ENCODE results near the gene RPS6KA5. TPM values are rescaled to one million over a fixed set of nuclear protein-coding genes. Genes with fewer than 3 reads are reported as not detected.

The RPS6KA5 gene
- total and polyA plus RNA-seq, 2 donors (not counting 1 experiment from before 2014, with no cell fraction given), result 6.0 to 34.6 TPM

DNA sequence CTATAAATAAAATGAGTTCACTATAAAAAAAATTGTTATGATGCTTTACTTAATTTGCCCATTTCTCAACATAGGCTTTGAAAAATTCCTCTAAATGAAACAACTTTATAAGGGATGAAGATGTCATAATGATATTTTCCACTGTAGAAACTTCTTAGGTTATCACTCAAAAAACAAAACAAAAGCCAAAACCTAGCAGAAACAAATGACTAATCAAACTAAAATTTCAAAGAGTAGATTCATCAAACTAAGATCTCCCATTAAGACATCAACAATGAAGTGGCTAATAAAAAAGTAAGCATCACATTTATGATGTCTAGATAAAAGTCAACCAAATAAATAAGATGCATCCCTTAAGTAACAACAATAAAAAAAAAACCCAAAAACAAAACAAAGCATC lies 207.3 kb downstream of the RPS6KA5 start:
- Mint-ChIP-seq H3K27me3 (no peaks in the 10 kb centered on the region), H3K4me1 (peaks cover 8% of the 10 kb centered on the region), H3K4me3 (no peak overlapping the region), H3K9me3 (ENCODE audit: insufficient read depth) (no peaks in the 10 kb centered on the region), H3K27ac (no peak overlapping the region)
- TF ChIP-seq, protein P1, sequence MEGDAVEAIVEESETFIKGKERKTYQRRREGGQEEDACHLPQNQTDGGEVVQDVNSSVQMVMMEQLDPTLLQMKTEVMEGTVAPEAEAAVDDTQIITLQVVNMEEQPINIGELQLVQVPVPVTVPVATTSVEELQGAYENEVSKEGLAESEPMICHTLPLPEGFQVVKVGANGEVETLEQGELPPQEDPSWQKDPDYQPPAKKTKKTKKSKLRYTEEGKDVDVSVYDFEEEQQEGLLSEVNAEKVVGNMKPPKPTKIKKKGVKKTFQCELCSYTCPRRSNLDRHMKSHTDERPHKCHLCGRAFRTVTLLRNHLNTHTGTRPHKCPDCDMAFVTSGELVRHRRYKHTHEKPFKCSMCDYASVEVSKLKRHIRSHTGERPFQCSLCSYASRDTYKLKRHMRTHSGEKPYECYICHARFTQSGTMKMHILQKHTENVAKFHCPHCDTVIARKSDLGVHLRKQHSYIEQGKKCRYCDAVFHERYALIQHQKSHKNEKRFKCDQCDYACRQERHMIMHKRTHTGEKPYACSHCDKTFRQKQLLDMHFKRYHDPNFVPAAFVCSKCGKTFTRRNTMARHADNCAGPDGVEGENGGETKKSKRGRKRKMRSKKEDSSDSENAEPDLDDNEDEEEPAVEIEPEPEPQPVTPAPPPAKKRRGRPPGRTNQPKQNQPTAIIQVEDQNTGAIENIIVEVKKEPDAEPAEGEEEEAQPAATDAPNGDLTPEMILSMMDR (IDR thresholded peaks at IDR 0.05), result no peak
- no peak for TF ChIP-seq EZH2 (IDR thresholded peaks at IDR 0.05; ENCODE audit: borderline replicate concordance, insufficient read depth, low read depth, low read length, poor library complexity, severe bottlenecking)
- Histone ChIP-seq H4K20me1 (ENCODE audit: control insufficient read depth, insufficient read depth, low read length, poor library complexity, severe bottlenecking) (no peaks in the 10 kb centered on the region), H3K4me3 (ENCODE audit: control extremely low read depth in 1 of 5, extremely low read depth in 1 of 5, insufficient read depth in 1 of 5, low read depth in 2 of 5, low read length in 4 of 5) (no peak overlapping the region), H3K36me3 (replicated peaks in 1 of 2; ENCODE audit: control extremely low read depth in 1 of 2, control insufficient read depth in 1 of 2, extremely low read depth in 1 of 2, insufficient read depth in 2 of 2, low read length in 1 of 2) (peaks cover 0 to 4% of the 10 kb centered on the region in 2 experiments), H3K9me3 (ENCODE audit: control extremely low read depth in 1 of 3, control insufficient read depth in 2 of 3, insufficient read depth in 1 of 3, low read length in 2 of 3) (no peaks in the 10 kb centered on the region), H3K79me2 (ENCODE audit: control insufficient read depth, insufficient read depth, low read length) (no peaks in the 10 kb centered on the region), H3K4me1 (ENCODE audit: control insufficient read depth in 2 of 2, insufficient read depth in 2 of 2, low read length in 2 of 2) (peaks cover 4 to 7% of the 10 kb centered on the region in 2 donors), H3K27ac (ENCODE audit: low read length in 2 of 2) (no peak overlapping the region), H3K9ac (ENCODE audit: low read length) (no peak overlapping the region), H3K4me2 (replicated peaks; ENCODE audit: low read depth, low read length, poor library complexity, severe bottlenecking) (no peak overlapping the region), H2AFZ (ENCODE audit: insufficient read depth, low read depth, low read length, poor library complexity, severe bottlenecking) (no peak overlapping the region), H3K27me3 (replicated peaks in 1 of 4; ENCODE audit: control extremely low read depth in 1 of 4, control insufficient read depth in 3 of 4, insufficient read depth in 4 of 4, low read length in 3 of 4) (no peaks in the 10 kb centered on the region)
- CTCF ChIA-PET, result no interaction called here
- intact Hi-C loops (cut with micrococcal nuclease), result no loop called here
- POLR2A ChIA-PET, result no interaction called here
- DNase-seq (no peak), ATAC-seq (ENCODE audit: low read depth) (no peak)

DNA sequence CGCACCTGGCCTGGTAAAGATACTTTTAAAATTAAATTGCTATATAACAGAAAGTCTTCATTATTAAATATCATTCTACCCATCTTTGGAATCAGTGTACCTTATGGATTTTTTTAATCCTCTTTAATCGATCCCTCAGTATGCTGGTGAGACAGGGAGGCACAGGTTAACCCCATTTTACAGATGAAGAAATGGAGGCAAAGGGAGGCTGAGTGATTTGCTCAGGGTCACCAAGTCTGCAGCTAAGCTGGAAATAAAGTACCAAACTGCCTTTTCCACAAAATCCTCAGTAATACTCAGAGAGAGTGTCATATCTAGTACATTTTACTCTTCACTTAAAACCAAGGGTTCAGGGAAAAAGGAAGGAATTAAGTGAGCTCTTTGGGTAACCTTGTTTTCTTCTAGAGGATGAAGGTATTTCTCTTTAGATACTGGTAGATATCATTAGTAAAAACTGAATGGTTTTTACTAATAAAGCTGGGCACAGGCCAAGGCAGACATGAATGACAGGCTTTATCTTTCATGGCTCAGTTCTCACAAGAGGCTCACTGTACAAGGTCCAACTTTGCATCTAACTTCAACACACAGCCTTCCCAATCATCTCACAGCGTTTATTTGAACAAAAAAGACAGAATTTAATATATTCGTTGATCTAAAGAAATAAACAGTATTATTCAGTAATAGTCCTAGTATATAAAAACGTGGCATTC lies 209.0 kb downstream of the RPS6KA5 start:
- intact Hi-C loops (cut with micrococcal nuclease), result no loop called here
- ATAC-seq (ENCODE audit: low read depth) (no peak), DNase-seq (no peak)
- H3K79me2 ChIP-seq (ENCODE audit: control insufficient read depth, insufficient read depth, low read length), result no peaks in the 10 kb centered on the region
- ChIA-PET POLR2A (no interaction called here), CTCF (interaction anchor here (0.8 kb wide), 1 partner anchor 322 kb away, joined by 3 read pairs; no protein-coding TSS in a partner anchor)
- WGBS (ENCODE audit: insufficient coverage), result no CpG with 5 or more reads among the region's 5 CpGs
- H3K4me2 ChIP-seq (replicated peaks; ENCODE audit: low read depth, low read length, poor library complexity, severe bottlenecking), result no peak overlapping the region
- no peaks in the 10 kb centered on the region for H3K27me3 ChIP-seq (replicated peaks in 1 of 4; ENCODE audit: control extremely low read depth in 1 of 4, control insufficient read depth in 3 of 4, insufficient read depth in 4 of 4, low read length in 3 of 4)
- Mint-ChIP-seq H3K27me3 (no peaks in the 10 kb centered on the region), H3K9me3 (ENCODE audit: insufficient read depth) (no peaks in the 10 kb centered on the region), H3K27ac (no peak overlapping the region), H3K4me1 (peaks cover 5% of the 10 kb centered on the region), H3K4me3 (no peak overlapping the region)
- no peak overlapping the region for H3K9ac ChIP-seq (ENCODE audit: low read length)
- no peak overlapping the region for H3K4me3 ChIP-seq (ENCODE audit: control extremely low read depth in 1 of 5, extremely low read depth in 1 of 5, insufficient read depth in 1 of 5, low read depth in 2 of 5, low read length in 4 of 5)
- TF ChIP-seq, protein P1 (IDR thresholded peaks at IDR 0.05), result no peak
- no peak for TF ChIP-seq EZH2 (IDR thresholded peaks at IDR 0.05; ENCODE audit: borderline replicate concordance, insufficient read depth, low read depth, low read length, poor library complexity, severe bottlenecking)
- no peak overlapping the region for H3K27ac ChIP-seq (ENCODE audit: low read length in 2 of 2)
- H2AFZ ChIP-seq (ENCODE audit: insufficient read depth, low read depth, low read length, poor library complexity, severe bottlenecking), result no peak overlapping the region
- no peaks in the 10 kb centered on the region for H4K20me1 ChIP-seq (ENCODE audit: control insufficient read depth, insufficient read depth, low read length, poor library complexity, severe bottlenecking)
- H3K9me3 ChIP-seq (ENCODE audit: control extremely low read depth in 1 of 3, control insufficient read depth in 2 of 3, insufficient read depth in 1 of 3, low read length in 2 of 3), result peaks cover 0 to 3% (median 0%) of the 10 kb centered on the region in 3 donors
- H3K36me3 ChIP-seq (replicated peaks in 1 of 2; ENCODE audit: control extremely low read depth in 1 of 2, control insufficient read depth in 1 of 2, extremely low read depth in 1 of 2, insufficient read depth in 2 of 2, low read length in 1 of 2), result peaks cover 0 to 4% of the 10 kb centered on the region in 2 experiments
- H3K4me1 ChIP-seq (ENCODE audit: control insufficient read depth in 2 of 2, insufficient read depth in 2 of 2, low read length in 2 of 2), result peaks cover 4 to 7% of the 10 kb centered on the region in 2 donors
